HL-60 (cell line): ENCODE data around the gene INPP4B.

Experiments
- GABPA ChIP-seq: IDR thresholded peaks from 2 replicates; pipeline ENCODE4 v1.6.1; 2012; ENCODE audit warnings: low read depth
- POLR2AphosphoS5 ChIP-seq: IDR thresholded peaks from 2 replicates; pipeline ENCODE4 v1.6.1; 2012; ENCODE audit warnings: low read depth
- SPI1 ChIP-seq: IDR thresholded peaks from 2 replicates; pipeline ENCODE4 v1.6.1; 2012; ENCODE audit warnings: low read depth, mild to moderate bottlenecking, borderline replicate concordance
- TF ChIP-seq, protein P1 (sequence below): IDR thresholded peaks from one replicate; pipeline ENCODE4 v1.5.1; 2011; ENCODE audit warnings: low read length, control low read depth, inconsistent platforms; ENCODE audit not compliant: insufficient read depth
- TF ChIP-seq, protein P2 (sequence below): IDR thresholded peaks from 2 replicates; pipeline ENCODE4 v1.6.1; 2012; ENCODE audit warnings: low read depth; ENCODE audit not compliant: insufficient replicate concordance

DNA sequence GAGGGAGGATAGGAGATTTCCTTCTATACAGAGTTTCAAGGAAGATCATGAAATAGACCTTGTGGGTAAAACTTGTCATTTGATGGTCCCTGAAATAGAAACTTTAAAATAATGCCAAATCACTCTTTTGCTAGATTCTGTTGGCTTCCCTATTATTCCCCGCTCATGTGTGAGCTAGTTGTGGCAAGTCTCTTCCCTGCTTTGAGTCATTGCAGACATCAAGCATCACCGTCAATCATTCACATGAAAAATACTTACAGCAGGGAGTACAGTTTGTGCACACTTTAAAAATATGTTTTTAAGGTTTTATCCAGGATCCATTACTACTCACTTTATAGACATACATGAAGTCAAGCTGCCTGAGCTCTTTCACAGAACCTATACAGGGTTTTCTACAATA is 35.2 kb upstream of the INPP4B start:
- TF ChIP-seq SPI1 = no peak
- TF ChIP-seq, protein P1, sequence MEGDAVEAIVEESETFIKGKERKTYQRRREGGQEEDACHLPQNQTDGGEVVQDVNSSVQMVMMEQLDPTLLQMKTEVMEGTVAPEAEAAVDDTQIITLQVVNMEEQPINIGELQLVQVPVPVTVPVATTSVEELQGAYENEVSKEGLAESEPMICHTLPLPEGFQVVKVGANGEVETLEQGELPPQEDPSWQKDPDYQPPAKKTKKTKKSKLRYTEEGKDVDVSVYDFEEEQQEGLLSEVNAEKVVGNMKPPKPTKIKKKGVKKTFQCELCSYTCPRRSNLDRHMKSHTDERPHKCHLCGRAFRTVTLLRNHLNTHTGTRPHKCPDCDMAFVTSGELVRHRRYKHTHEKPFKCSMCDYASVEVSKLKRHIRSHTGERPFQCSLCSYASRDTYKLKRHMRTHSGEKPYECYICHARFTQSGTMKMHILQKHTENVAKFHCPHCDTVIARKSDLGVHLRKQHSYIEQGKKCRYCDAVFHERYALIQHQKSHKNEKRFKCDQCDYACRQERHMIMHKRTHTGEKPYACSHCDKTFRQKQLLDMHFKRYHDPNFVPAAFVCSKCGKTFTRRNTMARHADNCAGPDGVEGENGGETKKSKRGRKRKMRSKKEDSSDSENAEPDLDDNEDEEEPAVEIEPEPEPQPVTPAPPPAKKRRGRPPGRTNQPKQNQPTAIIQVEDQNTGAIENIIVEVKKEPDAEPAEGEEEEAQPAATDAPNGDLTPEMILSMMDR = no peak
- no peak for TF ChIP-seq POLR2AphosphoS5
- TF ChIP-seq, protein P2, sequence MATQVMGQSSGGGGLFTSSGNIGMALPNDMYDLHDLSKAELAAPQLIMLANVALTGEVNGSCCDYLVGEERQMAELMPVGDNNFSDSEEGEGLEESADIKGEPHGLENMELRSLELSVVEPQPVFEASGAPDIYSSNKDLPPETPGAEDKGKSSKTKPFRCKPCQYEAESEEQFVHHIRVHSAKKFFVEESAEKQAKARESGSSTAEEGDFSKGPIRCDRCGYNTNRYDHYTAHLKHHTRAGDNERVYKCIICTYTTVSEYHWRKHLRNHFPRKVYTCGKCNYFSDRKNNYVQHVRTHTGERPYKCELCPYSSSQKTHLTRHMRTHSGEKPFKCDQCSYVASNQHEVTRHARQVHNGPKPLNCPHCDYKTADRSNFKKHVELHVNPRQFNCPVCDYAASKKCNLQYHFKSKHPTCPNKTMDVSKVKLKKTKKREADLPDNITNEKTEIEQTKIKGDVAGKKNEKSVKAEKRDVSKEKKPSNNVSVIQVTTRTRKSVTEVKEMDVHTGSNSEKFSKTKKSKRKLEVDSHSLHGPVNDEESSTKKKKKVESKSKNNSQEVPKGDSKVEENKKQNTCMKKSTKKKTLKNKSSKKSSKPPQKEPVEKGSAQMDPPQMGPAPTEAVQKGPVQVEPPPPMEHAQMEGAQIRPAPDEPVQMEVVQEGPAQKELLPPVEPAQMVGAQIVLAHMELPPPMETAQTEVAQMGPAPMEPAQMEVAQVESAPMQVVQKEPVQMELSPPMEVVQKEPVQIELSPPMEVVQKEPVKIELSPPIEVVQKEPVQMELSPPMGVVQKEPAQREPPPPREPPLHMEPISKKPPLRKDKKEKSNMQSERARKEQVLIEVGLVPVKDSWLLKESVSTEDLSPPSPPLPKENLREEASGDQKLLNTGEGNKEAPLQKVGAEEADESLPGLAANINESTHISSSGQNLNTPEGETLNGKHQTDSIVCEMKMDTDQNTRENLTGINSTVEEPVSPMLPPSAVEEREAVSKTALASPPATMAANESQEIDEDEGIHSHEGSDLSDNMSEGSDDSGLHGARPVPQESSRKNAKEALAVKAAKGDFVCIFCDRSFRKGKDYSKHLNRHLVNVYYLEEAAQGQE = no peak
- TF ChIP-seq GABPA = no peak
